Measurements from ENCODE around the gene TOMM7. TPM values are rescaled to one million over a fixed set of nuclear protein-coding genes. Genes with fewer than 3 reads are reported as not detected.
"Not testable (repeated sequence)": the region's sequence is repeated elsewhere in the genome, so short reads cannot be mapped to it uniquely, and the experiment has no call there.

The TOMM7 gene
- total RNA-seq, 1 experiment from 2014 or later, result 325 TPM

- TF ChIP-seq, protein P1, sequence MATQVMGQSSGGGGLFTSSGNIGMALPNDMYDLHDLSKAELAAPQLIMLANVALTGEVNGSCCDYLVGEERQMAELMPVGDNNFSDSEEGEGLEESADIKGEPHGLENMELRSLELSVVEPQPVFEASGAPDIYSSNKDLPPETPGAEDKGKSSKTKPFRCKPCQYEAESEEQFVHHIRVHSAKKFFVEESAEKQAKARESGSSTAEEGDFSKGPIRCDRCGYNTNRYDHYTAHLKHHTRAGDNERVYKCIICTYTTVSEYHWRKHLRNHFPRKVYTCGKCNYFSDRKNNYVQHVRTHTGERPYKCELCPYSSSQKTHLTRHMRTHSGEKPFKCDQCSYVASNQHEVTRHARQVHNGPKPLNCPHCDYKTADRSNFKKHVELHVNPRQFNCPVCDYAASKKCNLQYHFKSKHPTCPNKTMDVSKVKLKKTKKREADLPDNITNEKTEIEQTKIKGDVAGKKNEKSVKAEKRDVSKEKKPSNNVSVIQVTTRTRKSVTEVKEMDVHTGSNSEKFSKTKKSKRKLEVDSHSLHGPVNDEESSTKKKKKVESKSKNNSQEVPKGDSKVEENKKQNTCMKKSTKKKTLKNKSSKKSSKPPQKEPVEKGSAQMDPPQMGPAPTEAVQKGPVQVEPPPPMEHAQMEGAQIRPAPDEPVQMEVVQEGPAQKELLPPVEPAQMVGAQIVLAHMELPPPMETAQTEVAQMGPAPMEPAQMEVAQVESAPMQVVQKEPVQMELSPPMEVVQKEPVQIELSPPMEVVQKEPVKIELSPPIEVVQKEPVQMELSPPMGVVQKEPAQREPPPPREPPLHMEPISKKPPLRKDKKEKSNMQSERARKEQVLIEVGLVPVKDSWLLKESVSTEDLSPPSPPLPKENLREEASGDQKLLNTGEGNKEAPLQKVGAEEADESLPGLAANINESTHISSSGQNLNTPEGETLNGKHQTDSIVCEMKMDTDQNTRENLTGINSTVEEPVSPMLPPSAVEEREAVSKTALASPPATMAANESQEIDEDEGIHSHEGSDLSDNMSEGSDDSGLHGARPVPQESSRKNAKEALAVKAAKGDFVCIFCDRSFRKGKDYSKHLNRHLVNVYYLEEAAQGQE (IDR thresholded peaks at IDR 0.05; ENCODE audit: low read depth), result no peak
- no peak for TF ChIP-seq EGR1 (IDR thresholded peaks at IDR 0.05; ENCODE audit: low read depth)
- no peak for TF ChIP-seq POLR2AphosphoS5 (IDR thresholded peaks at IDR 0.05; ENCODE audit: low read depth, low read length)
- TF ChIP-seq EZH2 (IDR thresholded peaks at IDR 0.05), result no peak
- TF ChIP-seq JUND (IDR thresholded peaks at IDR 0.05), result no peak
- TF ChIP-seq POLR2A (IDR thresholded peaks at IDR 0.05; ENCODE audit: borderline replicate concordance, extremely low read depth, insufficient read depth, insufficient read length), result no peak
Observed at GRCh38 chr7:22853138-22853537, 30.5 kb upstream of the TOMM7 start (continued).

- TF ChIP-seq EZH2phosphoT487 (IDR thresholded peaks at IDR 0.05; ENCODE audit: borderline replicate concordance), result no peak
- Histone ChIP-seq H3K36me3 (ENCODE audit: control insufficient read depth in 1 of 2, insufficient read depth in 2 of 2, low read length in 2 of 2) (peaks cover 0 to 5% of the 10 kb centered on the region in 2 experiments; a peak in 1 of 4 replicates), H3K9me2 (ENCODE audit: insufficient read depth) (no peaks in the 10 kb centered on the region), H4K20me1 (ENCODE audit: insufficient read depth) (no peaks in the 10 kb centered on the region), H3K27me3 (ENCODE audit: insufficient read depth, low read length) (no peaks in the 10 kb centered on the region), H3K4me2 (ENCODE audit: low read length) (no peak overlapping the region), H2AFZ (ENCODE audit: low read depth, low read length, poor library complexity, severe bottlenecking) (no peak overlapping the region), H3K79me2 (ENCODE audit: insufficient read depth, low read length) (peaks cover 20% of the 10 kb centered on the region), H3K4me3 (replicated peaks in 1 of 2; ENCODE audit: low read depth in 1 of 2, low read length in 2 of 2) (no peak overlapping the region), H3K4me1 (ENCODE audit: control insufficient read depth in 1 of 2, insufficient read depth in 2 of 2, low read length in 2 of 2) (peaks cover 7 to 22% of the 10 kb centered on the region in 2 experiments), H3K9ac (ENCODE audit: low read length) (no peak overlapping the region), H3K9me3 (ENCODE audit: control insufficient read depth in 1 of 2, insufficient read depth in 1 of 2, low read depth in 1 of 2, low read length in 2 of 2) (no peaks in the 10 kb centered on the region), H3K27ac (ENCODE audit: low read depth, low read length) (no peak overlapping the region)
- ChIA-PET CTCF (no interaction called here), RAD21 (ENCODE audit: low non-redundant PET in 1 of 2, low total read pairs in 2 of 2, uncharacterized antibody in 2 of 2, unreplicated experiment in 2 of 2) (no interaction called here), POLR2A (no interaction called here)
- intact Hi-C loops (cut with micrococcal nuclease), result loop anchor here (10.0 kb wide), 1 partner anchor 296 kb away; no protein-coding TSS in a partner anchor
- BruUV-seq (replicated peaks), result no TSS peak
- ATAC-seq, result no peak
- DNase-seq (ENCODE audit: low read depth, low spot score), result no peak
Observed at GRCh38 chr7:22851145-22851544, 28.5 kb upstream of the TOMM7 start.

DNA sequence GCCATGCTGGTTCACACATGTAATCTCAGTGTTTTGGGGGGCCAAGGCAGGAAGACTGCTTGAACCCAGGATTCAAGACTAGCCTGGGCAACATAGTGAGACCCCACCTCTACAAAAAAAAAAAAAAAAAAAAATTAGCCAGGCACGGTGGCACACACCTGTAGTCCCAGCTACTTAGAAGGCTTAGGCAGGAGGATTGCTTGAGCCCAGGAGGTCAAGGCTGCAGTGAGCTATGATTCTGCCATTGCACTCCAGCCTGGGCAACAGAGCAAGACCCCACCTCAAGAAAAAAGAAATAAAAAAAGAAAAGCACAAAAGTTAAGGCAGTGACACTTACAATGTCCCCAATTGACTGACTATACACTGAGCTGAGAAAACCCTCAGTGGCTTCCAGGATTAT is 27.7 kb upstream of the TOMM7 start:
- POLR2A ChIA-PET; H3K9me3 ChIP-seq (ENCODE audit: control insufficient read depth in 1 of 2, insufficient read depth in 1 of 2, low read depth in 1 of 2, low read length in 2 of 2); ATAC-seq; H3K4me2 ChIP-seq (ENCODE audit: low read length); H3K4me3 ChIP-seq (replicated peaks in 1 of 2; ENCODE audit: low read depth in 1 of 2, low read length in 2 of 2); RAD21 ChIA-PET (ENCODE audit: low non-redundant PET in 1 of 2, low total read pairs in 2 of 2, uncharacterized antibody in 2 of 2, unreplicated experiment in 2 of 2); BruUV-seq (replicated peaks); DNase-seq (ENCODE audit: low read depth, low spot score); CTCF ChIA-PET; H3K9me2 ChIP-seq (ENCODE audit: insufficient read depth); H3K27me3 ChIP-seq (ENCODE audit: insufficient read depth, low read length); H3K9ac ChIP-seq (ENCODE audit: low read length); H3K27ac ChIP-seq (ENCODE audit: low read depth, low read length); H2AFZ ChIP-seq (ENCODE audit: low read depth, low read length, poor library complexity, severe bottlenecking); H3K36me3 ChIP-seq (ENCODE audit: control insufficient read depth in 1 of 2, insufficient read depth in 2 of 2, low read length in 2 of 2); H4K20me1 ChIP-seq (ENCODE audit: insufficient read depth): not testable (repeated sequence)
- intact Hi-C loops (cut with micrococcal nuclease), result loop anchor here (10.0 kb wide), 1 partner anchor 296 kb away; no protein-coding TSS in a partner anchor
- H3K4me1 ChIP-seq (ENCODE audit: control insufficient read depth in 1 of 2, insufficient read depth in 2 of 2, low read length in 2 of 2), result peaks cover under 1 to 14% of the 10 kb centered on the region in 2 experiments; a peak in 3 of 4 replicates
- peaks cover 13% of the 10 kb centered on the region for H3K79me2 ChIP-seq (ENCODE audit: insufficient read depth, low read length)
